Measurements from ENCODE around the gene ZNF615.

Gene ZNF615

DNA sequence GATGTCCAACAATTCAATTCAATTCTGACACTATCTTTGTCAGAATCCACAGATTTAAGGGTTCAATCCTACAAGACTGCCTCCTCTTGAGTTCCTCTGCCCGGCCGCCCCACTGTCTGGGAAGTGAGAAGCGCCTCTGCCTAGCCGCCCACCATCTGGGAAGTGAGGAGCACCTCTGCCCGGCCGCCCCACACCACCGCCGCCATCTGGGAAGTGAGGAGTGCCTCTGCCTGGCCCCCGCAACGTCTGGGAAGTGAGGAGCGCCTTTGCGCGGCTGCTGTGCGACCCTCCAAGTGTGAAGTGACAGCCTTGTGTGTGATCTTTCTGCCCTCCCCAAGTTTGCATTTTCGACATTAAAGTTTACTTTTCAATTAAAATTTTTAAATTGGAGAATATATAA lies 14.2 kb upstream of the ZNF615 start (continued):
- TF ChIP-seq ESRRG (CRISPR knock-in tag; IDR thresholded peaks at IDR 0.05) (no peak), ZFP3 (CRISPR knock-in tag; IDR thresholded peaks at IDR 0.05) (no peak)

DNA sequence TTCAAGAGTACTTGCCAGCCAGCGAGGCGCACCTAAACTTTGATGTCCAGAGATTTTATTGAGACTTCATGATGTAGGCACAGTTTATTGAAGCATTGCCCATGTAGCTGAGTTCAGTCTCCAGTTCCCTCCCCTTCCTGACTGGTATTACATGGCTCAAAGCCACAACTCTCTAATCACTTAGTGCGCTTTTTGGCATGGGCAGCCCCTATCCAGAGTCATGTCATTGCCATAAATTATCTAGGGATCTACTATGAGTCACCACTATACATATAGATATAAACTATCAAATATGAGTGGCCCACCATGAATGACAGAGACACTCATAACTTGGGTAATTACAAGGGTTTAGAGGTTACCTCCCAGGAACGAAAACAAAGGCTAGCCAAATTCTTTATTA lies 12.5 kb upstream of the ZNF615 start:
- TF ChIP-seq ZNF8 (CRISPR knock-in tag; IDR thresholded peaks at IDR 0.05) (no peak), SNAI2 (CRISPR knock-in tag; IDR thresholded peaks at IDR 0.05) (no peak), CSDC2 (CRISPR knock-in tag; IDR thresholded peaks at IDR 0.05) (no peak), ZFP3 (CRISPR knock-in tag; IDR thresholded peaks at IDR 0.05) (no peak), ISL1 (CRISPR knock-in tag; IDR thresholded peaks at IDR 0.05) (no peak), ZNF565 (CRISPR knock-in tag; conservative IDR thresholded peaks at IDR 0.05; ENCODE audit: low read depth) (no peak), ESRRG (CRISPR knock-in tag; IDR thresholded peaks at IDR 0.05) (no peak), ZFP30 (CRISPR knock-in tag; IDR thresholded peaks at IDR 0.05) (no peak), BACH2 (CRISPR knock-in tag; IDR thresholded peaks at IDR 0.05; ENCODE audit: borderline replicate concordance) (no peak), ARNTL (CRISPR knock-in tag; IDR thresholded peaks at IDR 0.05; ENCODE audit: borderline replicate concordance, low read depth) (no peak), CSRNP3 (CRISPR knock-in tag; IDR thresholded peaks at IDR 0.05) (no peak)
- TF ChIP-seq, protein P1, sequence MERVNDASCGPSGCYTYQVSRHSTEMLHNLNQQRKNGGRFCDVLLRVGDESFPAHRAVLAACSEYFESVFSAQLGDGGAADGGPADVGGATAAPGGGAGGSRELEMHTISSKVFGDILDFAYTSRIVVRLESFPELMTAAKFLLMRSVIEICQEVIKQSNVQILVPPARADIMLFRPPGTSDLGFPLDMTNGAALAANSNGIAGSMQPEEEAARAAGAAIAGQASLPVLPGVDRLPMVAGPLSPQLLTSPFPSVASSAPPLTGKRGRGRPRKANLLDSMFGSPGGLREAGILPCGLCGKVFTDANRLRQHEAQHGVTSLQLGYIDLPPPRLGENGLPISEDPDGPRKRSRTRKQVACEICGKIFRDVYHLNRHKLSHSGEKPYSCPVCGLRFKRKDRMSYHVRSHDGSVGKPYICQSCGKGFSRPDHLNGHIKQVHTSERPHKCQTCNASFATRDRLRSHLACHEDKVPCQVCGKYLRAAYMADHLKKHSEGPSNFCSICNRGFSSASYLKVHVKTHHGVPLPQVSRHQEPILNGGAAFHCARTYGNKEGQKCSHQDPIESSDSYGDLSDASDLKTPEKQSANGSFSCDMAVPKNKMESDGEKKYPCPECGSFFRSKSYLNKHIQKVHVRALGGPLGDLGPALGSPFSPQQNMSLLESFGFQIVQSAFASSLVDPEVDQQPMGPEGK (CRISPR knock-in tag; IDR thresholded peaks at IDR 0.05; ENCODE audit: borderline replicate concordance), result no peak
- TF ChIP-seq, protein P2, sequence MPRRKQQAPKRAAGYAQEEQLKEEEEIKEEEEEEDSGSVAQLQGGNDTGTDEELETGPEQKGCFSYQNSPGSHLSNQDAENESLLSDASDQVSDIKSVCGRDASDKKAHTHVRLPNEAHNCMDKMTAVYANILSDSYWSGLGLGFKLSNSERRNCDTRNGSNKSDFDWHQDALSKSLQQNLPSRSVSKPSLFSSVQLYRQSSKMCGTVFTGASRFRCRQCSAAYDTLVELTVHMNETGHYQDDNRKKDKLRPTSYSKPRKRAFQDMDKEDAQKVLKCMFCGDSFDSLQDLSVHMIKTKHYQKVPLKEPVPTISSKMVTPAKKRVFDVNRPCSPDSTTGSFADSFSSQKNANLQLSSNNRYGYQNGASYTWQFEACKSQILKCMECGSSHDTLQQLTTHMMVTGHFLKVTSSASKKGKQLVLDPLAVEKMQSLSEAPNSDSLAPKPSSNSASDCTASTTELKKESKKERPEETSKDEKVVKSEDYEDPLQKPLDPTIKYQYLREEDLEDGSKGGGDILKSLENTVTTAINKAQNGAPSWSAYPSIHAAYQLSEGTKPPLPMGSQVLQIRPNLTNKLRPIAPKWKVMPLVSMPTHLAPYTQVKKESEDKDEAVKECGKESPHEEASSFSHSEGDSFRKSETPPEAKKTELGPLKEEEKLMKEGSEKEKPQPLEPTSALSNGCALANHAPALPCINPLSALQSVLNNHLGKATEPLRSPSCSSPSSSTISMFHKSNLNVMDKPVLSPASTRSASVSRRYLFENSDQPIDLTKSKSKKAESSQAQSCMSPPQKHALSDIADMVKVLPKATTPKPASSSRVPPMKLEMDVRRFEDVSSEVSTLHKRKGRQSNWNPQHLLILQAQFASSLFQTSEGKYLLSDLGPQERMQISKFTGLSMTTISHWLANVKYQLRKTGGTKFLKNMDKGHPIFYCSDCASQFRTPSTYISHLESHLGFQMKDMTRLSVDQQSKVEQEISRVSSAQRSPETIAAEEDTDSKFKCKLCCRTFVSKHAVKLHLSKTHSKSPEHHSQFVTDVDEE (CRISPR knock-in tag; IDR thresholded peaks at IDR 0.05), result no peak
- TF ChIP-seq, protein P3, sequence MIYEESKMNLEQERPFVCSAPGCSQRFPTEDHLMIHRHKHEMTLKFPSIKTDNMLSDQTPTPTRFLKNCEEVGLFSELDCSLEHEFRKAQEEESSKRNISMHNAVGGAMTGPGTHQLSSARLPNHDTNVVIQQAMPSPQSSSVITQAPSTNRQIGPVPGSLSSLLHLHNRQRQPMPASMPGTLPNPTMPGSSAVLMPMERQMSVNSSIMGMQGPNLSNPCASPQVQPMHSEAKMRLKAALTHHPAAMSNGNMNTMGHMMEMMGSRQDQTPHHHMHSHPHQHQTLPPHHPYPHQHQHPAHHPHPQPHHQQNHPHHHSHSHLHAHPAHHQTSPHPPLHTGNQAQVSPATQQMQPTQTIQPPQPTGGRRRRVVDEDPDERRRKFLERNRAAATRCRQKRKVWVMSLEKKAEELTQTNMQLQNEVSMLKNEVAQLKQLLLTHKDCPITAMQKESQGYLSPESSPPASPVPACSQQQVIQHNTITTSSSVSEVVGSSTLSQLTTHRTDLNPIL (CRISPR knock-in tag; IDR thresholded peaks at IDR 0.05; ENCODE audit: low read depth), result no peak
- TF ChIP-seq, protein P4, sequence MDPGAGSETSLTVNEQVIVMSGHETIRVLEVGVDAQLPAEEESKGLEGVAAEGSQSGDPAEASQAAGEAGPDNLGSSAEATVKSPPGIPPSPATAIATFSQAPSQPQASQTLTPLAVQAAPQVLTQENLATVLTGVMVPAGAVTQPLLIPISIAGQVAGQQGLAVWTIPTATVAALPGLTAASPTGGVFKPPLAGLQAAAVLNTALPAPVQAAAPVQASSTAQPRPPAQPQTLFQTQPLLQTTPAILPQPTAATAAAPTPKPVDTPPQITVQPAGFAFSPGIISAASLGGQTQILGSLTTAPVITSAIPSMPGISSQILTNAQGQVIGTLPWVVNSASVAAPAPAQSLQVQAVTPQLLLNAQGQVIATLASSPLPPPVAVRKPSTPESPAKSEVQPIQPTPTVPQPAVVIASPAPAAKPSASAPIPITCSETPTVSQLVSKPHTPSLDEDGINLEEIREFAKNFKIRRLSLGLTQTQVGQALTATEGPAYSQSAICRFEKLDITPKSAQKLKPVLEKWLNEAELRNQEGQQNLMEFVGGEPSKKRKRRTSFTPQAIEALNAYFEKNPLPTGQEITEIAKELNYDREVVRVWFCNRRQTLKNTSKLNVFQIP (CRISPR knock-in tag; IDR thresholded peaks at IDR 0.05; ENCODE audit: borderline replicate concordance, low read depth), result no peak
- ATAC-seq, result no peak

DNA sequence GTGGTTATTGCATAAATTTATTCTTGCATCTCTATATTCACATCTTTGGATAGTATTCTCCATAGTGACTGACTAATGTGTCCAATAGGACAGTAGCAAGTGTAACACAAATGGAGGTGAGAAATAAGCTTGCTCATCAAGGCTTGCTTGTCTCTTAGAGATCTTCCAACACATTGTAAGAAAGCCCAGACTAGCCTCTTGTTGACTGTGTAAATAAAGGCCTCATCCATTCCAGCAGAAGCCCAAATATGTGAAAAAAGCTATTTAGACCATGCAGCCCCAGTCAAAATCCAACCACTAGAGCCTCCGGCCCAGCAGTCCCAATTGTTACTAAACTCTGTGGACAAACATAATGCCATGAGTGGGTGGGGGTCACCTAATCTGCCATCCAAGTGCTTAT lies 2.7 kb upstream of the ZNF615 start:
- no peak for ATAC-seq
- TF ChIP-seq TOX (CRISPR knock-in tag; IDR thresholded peaks at IDR 0.05; ENCODE audit: borderline replicate concordance) (no peak), ZFP3 (CRISPR knock-in tag; IDR thresholded peaks at IDR 0.05) (no peak), ARNTL (CRISPR knock-in tag; IDR thresholded peaks at IDR 0.05; ENCODE audit: borderline replicate concordance, low read depth) (no peak), CSDC2 (CRISPR knock-in tag; IDR thresholded peaks at IDR 0.05) (no peak), CSRNP3 (CRISPR knock-in tag; IDR thresholded peaks at IDR 0.05) (no peak), ZNF565 (CRISPR knock-in tag; conservative IDR thresholded peaks at IDR 0.05; ENCODE audit: low read depth) (no peak), BACH2 (CRISPR knock-in tag; IDR thresholded peaks at IDR 0.05; ENCODE audit: borderline replicate concordance) (no peak)
- TF ChIP-seq, protein P1 (CRISPR knock-in tag; IDR thresholded peaks at IDR 0.05; ENCODE audit: borderline replicate concordance), result no peak
